GM18951 (cell line): Measurements from ENCODE around the gene TBL1X.
"Not testable (repeated sequence)": the region's sequence is repeated elsewhere in the genome, so short reads cannot be mapped to it uniquely, and the experiment has no call there.

Experiments used
- POLR2A ChIP-seq: IDR thresholded peaks from 4 replicates; pipeline ENCODE4 v1.6.1; 2011; ENCODE audit warnings: mild to moderate bottlenecking; ENCODE audit not compliant: insufficient read length, insufficient read depth; ENCODE audit errors: extremely low read depth
- in situ Hi-C: fragments of 300-500 bp; cut with MboI; formaldehyde crosslinking; loops from one replicate; pipeline ENCODE4 v1.12.0; 2022; ENCODE audit warnings: low sequenced_read_pairs, mixed read lengths, inconsistent platforms; ENCODE audit not compliant: unreplicated experiment

Gene TBL1X

DNA sequence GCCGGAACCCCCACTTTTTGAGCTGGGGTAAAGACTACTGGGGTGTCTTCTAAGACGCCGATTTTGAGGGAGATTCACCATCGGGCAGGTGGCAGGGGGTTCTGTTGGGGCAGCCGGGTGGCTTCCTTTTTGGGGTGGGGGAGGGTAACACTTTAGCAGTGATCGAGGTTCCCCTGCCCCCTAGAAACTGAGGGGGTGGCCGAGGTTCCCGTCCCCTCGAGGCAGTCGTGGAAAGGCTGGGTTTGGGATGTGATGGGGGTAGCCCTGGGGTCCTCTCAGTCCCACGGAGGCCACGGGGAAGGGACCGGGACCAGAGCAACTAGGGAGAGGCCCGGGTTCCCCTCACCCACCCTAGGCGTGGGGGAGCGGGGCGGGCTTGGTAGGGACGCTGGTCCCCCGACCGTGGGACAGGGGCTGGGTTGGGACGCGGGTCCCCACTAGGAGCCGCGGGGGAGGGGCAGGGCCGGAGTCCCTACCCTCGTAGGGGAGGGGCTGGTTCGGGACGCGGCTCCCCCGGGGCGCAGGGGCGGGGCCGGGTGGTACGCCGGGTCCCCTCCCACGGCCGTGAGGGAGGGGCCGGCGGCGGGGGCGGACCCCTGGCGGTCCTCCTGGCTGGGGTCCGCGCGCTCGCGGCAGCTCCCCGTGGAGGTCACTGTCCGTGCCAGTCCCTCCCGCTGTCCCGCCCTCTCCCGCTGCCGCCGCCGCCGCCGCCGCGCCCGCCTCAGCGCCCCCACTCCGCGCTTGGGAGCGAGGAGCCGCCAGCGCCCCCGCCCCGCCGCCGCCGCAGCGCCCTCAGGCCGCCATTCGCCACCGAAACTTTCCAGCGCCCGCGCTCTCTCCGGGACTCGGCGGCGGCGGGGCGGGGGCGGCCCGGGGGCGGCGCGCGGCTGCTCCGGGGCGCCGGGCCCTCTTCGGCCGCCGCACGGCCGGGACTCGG lies at the start of gene TBL1X:
TBL1X (plus strand) TSS at position 624 of the 937 bp plus-strand sequence. CDS start 188,529 bp downstream, outside the sequence.
- in situ Hi-C loops: no loop called here
- TF ChIP-seq POLR2A: no peak

DNA sequence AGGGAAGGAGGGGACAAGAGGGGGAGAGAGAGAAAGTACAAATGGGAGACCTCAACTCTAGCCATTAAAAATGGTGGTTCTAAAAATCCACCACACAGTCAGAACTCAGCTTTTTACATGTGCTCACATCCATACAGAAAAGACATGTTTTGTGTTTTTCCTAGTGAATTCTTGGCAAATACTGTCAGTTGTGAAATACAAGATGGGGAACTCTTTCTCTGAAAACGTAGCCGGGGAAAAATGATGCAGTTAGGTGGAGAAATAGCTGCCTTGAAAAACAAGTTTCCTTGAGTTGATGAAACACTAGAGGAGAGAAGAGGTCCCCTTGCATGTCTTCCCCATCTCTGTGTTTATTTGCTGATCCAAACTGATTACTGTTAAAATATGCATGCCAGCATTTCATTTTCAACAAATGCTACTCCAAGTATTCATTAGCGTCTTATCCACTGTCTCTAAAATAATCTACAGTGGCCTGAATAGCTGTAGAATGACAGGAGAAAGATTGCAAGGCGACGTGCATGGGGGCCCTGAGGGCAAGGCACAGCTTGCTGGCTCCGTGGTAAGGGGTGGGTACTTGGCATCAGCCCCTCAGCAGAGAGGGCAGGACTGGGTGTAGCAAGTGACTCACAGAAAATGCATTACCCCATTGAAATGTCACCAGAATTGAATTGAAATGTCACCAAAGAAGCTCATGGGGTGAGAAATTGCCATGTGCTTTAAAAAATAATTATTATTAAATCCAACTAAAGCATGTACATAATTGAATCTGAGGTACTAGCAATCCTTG lies 48.1 kb upstream of the TBL1X start:
- TF ChIP-seq POLR2A: no peak
- in situ Hi-C loops: no loop called here

DNA sequence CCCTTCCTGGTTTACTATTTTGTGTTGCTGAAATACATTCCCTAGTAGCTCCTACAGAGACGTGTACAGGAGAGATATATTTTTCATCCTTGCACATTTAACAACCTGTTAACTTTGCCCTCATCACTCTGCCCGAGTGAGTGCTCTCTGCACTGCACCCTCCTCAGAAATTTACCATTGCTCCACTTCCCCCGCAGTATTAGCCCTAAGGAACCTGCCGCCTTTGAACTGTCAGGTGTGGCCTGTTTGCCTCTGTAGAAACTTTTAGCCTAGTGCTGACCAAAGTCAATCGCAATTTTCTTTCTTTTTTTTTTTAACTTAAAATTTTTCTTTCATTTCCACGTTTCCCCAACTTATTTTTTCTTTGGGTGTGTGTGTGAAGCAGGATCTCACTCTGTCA lies 46.6 kb upstream of the TBL1X start:
- TF ChIP-seq POLR2A: no peak
- in situ Hi-C loops: no loop called here

DNA sequence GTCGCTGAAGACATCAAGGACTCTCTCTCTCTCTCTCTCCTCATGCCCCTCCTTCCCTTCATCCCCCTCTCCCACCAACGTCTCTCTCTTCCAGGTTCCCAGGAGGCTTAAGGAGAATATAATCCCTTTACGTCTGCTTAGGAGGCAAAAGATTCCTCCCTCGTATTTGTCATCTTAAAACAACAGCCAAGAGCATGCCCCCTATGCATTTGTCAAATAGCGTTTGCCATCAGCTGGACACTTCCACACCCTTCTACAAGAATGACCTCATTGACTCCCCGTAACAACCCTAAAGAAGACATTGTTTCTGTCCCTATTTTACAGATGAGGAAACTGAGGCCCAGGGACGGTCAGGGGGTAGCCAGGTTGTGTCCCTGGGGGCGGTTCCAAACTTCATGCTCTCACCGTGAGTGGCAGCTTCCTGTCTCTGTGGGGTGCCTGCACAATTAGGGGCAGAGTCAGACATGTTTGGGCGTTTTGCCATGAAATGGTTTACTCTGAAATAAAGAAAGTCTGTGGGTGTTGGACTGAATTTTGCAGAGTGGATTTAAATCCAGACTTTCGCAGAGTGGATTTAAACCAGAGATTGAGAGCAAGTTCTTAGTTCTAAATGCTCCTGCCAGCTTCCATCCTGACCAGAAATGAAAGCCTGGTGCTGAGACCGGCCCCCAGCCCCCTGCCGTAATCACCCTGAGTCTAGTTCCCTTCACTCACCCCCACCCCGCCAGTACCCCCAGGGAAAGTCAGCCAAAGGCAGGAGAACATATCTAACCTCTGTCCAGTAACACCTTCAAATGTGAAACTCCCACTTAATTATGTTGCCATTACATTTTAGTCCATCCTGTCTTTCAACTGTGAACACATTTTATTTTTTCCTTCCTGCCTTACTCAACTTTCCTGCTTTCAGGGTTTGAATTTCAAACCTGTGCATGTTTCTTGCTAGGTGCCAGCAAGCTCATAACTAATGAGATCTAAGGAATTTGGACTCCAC lies 44.3 kb upstream of the TBL1X start:
- in situ Hi-C loops: no loop called here

DNA sequence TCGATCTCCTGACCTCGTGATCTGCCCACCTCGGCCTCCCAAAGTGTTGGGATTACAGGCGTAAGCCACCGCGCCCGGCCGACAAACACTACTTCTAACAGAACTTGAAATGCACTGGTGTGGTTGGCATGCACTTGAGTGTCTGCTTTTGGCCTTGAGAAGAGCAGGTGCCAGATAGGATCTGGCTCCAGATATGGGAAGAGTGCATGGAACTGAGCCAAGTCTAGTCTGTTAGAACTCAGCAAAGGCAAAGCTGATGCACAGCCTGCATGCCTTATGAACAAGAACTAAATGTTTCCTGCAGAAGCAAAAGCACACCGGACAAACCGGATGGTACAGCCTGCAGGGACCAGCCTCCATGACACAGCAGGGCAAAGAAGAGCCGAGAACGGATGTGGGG lies 35.1 kb upstream of the TBL1X start:
- in situ Hi-C loops: no loop called here
- TF ChIP-seq POLR2A: no peak

More for the DNA sequence above, 44.3 kb upstream of the TBL1X start:
- no peak for TF ChIP-seq POLR2A

DNA sequence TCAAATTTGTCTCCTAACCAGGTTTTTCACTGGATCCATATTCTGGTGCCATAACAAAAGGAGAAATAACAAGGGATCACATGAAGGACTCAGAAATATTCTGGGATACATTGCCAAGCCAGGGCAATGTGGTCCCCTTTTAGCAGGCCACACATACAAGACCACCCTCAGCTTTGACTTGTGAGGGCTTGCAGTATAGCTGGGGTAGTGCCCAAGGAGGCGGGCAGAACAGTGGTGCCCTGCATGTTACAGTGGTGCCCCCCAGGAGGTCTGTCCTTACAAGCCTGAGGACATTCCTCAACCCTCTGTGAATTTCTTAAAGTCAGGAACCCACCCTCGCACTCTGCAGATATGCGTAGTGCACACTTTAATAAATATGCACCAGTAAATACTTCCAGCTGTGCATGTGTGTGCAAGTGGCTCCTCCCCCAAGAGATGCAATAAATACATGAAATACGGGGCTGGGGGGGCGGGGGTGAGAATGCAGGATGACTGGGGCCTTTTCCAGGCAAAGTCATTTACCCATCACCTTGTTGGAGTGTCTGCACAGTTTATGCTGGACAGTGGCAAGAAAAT lies 34.4 kb upstream of the TBL1X start:
- in situ Hi-C loops: no loop called here
- TF ChIP-seq POLR2A: no peak

DNA sequence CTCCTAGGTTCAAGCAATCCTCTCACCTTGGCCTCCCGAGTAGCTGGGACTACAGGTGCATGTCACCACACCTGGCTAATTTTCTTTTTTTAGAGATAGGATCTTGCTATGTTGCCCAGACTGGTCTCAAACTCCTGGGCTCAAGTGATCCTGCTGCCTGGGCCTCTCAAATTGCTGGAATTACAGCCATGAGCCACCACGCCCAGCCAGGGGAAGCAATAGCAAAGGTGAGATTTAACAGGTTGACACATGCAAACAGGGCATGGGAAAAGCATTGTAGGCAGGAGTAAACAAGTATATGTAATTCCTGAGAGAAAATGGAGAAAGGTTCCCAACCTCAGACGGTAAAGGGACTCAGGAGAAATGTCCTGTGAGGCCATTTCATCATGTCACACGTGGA lies 33.6 kb upstream of the TBL1X start:
- in situ Hi-C loops: no loop called here
- TF ChIP-seq POLR2A: no peak

DNA sequence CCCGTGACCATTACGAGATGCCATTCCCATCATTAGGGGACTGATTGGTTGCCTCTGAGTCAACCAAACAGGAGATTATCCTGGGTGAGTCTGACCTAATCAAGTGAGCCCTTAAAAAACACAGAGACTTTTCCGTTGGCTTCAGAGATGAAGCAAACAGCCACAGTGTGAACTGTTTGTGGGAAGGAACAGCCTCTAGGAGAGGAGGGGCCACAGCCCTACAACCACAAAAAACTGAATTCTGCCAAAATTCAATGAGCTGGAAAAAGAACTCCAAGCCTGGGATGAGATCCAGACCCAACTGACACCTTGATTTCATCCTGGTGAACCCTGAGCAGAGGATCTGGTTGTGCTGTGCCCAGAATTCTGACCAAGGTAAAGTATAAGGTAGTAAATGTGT lies 31.3 kb upstream of the TBL1X start:
- in situ Hi-C loops: no loop called here
- TF ChIP-seq POLR2A: no peak

DNA sequence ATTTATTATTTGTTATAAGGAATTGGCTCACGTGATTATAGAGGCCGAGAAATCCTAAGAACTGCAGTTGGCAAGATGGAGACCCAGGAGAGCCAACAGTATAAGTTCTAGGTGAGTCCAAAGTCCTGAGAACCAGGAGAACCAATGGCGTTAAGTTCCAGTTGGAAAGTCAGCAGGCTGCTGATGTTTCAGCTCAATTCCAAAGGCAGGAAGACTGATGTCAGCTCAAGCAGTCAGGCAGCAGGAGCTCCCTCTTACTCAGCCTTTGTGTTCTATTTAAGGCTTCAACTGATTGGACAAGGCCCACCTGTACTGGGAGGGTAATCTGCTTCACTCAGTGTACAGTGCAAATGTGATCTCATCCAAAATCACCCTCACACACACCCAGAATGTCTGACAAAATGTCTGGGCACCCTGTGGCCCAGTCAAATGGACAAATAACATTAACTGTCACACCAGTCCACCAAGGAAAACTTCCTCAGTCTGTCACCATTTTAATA lies 30.8 kb upstream of the TBL1X start:
- in situ Hi-C loops: no loop called here

DNA sequence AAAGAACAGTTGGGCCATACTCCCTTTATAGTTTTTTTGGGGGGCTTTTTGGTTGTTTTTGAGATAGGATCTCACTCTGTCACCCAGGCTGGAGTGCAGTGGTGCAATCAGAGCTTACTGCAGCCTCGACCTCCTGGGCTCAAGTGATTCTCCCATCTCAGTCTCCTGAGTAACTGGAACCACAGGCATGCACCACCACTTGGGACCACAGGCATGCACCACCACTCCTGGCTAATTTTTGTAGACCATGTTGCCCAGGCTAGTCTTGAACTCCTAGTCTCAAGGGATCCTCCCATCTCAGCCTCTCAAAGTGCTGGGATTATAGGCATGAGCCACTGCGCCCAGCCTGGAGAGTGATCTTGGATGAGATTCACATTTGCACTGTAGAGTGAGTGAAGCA lies 29.8 kb upstream of the TBL1X start:
- in situ Hi-C loops: not testable (repeated sequence)

More for the DNA sequence above, 30.8 kb upstream of the TBL1X start:
- TF ChIP-seq POLR2A: no peak

DNA sequence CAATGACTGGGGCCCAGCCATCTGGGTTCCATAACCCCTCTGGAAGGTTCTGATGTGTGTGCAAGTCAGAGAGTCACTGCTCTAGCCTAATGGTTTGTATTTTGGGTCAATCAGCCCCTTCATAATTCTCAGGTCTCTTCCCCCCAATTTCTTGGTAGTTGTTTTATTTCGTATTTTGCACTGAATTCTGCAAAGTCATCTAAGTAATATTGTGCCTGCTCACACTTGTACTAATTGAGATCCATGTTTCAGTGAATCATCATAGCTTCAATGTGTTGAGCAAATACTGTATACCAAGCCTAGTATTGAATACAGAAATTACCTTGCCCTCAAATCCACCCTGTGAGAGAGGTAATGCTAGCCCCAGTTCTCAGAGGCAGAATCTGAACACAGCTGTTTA lies 28.0 kb upstream of the TBL1X start:
- in situ Hi-C loops: no loop called here

DNA sequence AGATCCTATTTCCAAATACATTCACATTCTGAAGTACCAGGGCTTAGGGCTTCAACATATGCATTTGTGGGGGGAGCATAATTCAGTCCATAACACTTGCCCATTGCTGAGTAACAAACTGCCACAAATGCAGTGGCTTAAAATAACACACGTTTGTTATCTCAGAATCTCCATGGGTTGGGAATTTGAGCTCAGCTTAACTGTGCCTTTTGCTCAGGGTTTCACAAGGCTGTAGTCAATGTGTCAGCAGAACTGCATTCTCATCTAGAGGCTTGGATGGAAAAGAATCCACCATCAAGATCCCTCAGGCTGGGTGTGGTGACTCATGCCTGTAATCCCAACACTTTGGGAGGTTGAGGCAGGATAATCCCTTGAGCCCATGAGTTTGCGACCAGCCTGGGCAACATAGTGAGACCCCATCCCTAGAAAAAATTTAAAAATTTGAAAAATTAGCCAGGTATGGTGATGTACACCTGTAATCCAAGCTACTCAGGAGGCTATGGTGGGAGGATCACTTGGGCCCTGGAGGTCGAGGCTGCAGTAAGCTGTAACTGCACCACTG lies 25.8 kb upstream of the TBL1X start:
- no peak for TF ChIP-seq POLR2A
- in situ Hi-C loops: no loop called here

More for the DNA sequence above, 28.0 kb upstream of the TBL1X start:
- no peak for TF ChIP-seq POLR2A
